Lower lobe of right lung (tissue), 2 donors: Measurements from ENCODE around the gene LYRM2. TPM values are rescaled to one million over a fixed set of nuclear protein-coding genes. Genes with fewer than 3 reads are reported as not detected.

Experiments used
- ATAC-seq, 2 donors: fragments of 200-7000 bp; cut with Tn5 transposase; one replicate each; pipeline ENCODE4 v1.9.1; 2020 to 2022; ENCODE audit warnings: mild to moderate bottlenecking in 2 of 2, moderate library complexity in 2 of 2
- DNase-seq: peaks from one replicate; pipeline ENCODE4 v3.0.0-alpha.2; 2020
- H3K27ac ChIP-seq: fragments of 200-600 bp; one replicate; pipeline ENCODE4 v1.8.0; 2022
- H3K27me3 ChIP-seq: fragments of 200-600 bp; one replicate; pipeline ENCODE4 v1.8.0; 2022; ENCODE audit warnings: low read depth
- H3K36me3 ChIP-seq: fragments of 200-600 bp; one replicate; pipeline ENCODE4 v1.8.0; 2022; ENCODE audit warnings: mild to moderate bottlenecking
- H3K4me1 ChIP-seq: fragments of 200-600 bp; one replicate; pipeline ENCODE4 v1.8.0; 2022
- H3K4me3 ChIP-seq: fragments of 200-600 bp; one replicate; pipeline ENCODE4 v1.8.0; 2022; ENCODE audit warnings: mild to moderate bottlenecking
- H3K9me3 ChIP-seq: fragments of 200-600 bp; one replicate; pipeline ENCODE4 v1.8.0; 2022
- CTCF ChIP-seq: fragments of 200-600 bp; IDR thresholded peaks from one replicate; pipeline ENCODE4 v1.8.0; 2022; ENCODE audit warnings: antibody characterized with exemption, mild to moderate bottlenecking
- intact Hi-C: fragments of 100-400 bp; cut with DNase I; formaldehyde crosslinking; loops from one replicate; pipeline ENCODE4 v1.11.0; 2022
- total RNA-seq: library from RNA; stranded (reverse); fragmentation: NEBNext Ultra II Directional; extraction: Animal tissue kit (Norgen Biotek cat#: 25700); gene quantifications from one replicate; pipeline ENCODE4 v1.2.1, GENCODE V29; 2021
- donor health status: DM: no; HTN: yes; CAD: no; lungs with severe emphysema.

The LYRM2 gene
- total RNA-seq, 1 donor from 2014 or later: 35.5 TPM

- H3K27ac ChIP-seq: no peak overlapping the region
- intact Hi-C loops: no loop called here
- ATAC-seq: peak in 1 of 2 donors; percentile 65
Observed at GRCh38 chr6:89564752-89565427, 73.7 kb downstream of the LYRM2 start.

GRCh38 chr6:89563866-89564265 is 74.7 kb downstream of the LYRM2 start:
- Histone ChIP-seq H3K4me3 (no peak overlapping the region), H3K9me3 (no peaks in the 10 kb centered on the region), H3K27me3 (no peaks in the 10 kb centered on the region), H3K4me1 (peaks cover 18% of the 10 kb centered on the region), H3K36me3 (no peaks in the 10 kb centered on the region), H3K27ac (no peak overlapping the region)
- DNase-seq: no peak
- no peak for ATAC-seq
- TF ChIP-seq CTCF: no peak
- intact Hi-C loops: no loop called here

More at GRCh38 chr6:89564752-89565427, 73.7 kb downstream of the LYRM2 start:
- H3K4me1 ChIP-seq: peaks cover 18% of the 10 kb centered on the region
- H3K36me3 ChIP-seq: no peaks in the 10 kb centered on the region
- no peak for TF ChIP-seq CTCF
- no peaks in the 10 kb centered on the region for H3K27me3 ChIP-seq
- DNase-seq: no peak
- H3K4me3 ChIP-seq: no peak overlapping the region
- H3K9me3 ChIP-seq: no peaks in the 10 kb centered on the region

GRCh38 chr6:89562093-89562973 is 76.2 kb downstream of the LYRM2 start:
- Histone ChIP-seq H3K4me3 (peak overlapping the region; percentile 9), H3K9me3 (no peaks in the 10 kb centered on the region), H3K27ac (no peak overlapping the region), H3K4me1 (peaks cover 18% of the 10 kb centered on the region), H3K36me3 (no peaks in the 10 kb centered on the region), H3K27me3 (no peaks in the 10 kb centered on the region)
- intact Hi-C loops: no loop called here
- DNase-seq: no peak
- no peak for TF ChIP-seq CTCF
- ATAC-seq: peak; percentile 19 to 31

GRCh38 chr6:89559487-89559886 is 79.1 kb downstream of the LYRM2 start:
- H3K27ac ChIP-seq: no peak overlapping the region
- no peak for TF ChIP-seq CTCF
- no peaks in the 10 kb centered on the region for H3K36me3 ChIP-seq
- no peak overlapping the region for H3K4me3 ChIP-seq
- H3K9me3 ChIP-seq: no peaks in the 10 kb centered on the region
- intact Hi-C loops: no loop called here
- H3K4me1 ChIP-seq: peaks cover 8% of the 10 kb centered on the region
- DNase-seq (no peak), ATAC-seq (no peak)
- no peaks in the 10 kb centered on the region for H3K27me3 ChIP-seq

GRCh38 chr6:89555806-89556205 is 82.7 kb downstream of the LYRM2 start:
- no peak for DNase-seq

More at GRCh38 chr6:89555806-89556205, 82.7 kb downstream of the LYRM2 start:
- Histone ChIP-seq H3K4me3 (no peak overlapping the region), H3K36me3 (no peaks in the 10 kb centered on the region), H3K9me3 (no peaks in the 10 kb centered on the region), H3K27ac (no peak overlapping the region), H3K4me1 (no peaks in the 10 kb centered on the region), H3K27me3 (no peaks in the 10 kb centered on the region)
- TF ChIP-seq CTCF: no peak
- intact Hi-C loops: no loop called here
- no peak for ATAC-seq
